Mononuclear cell (primary cell): ENCODE data around the gene CERS6. TPM values are rescaled to one million over a fixed set of nuclear protein-coding genes. Genes with fewer than 3 reads are reported as not detected.

Source experiments
- H3K27me3 ChIP-seq: 2 replicates; pipeline ENCODE4 v1.6.0; 2011; ENCODE audit warnings: low read length, control low read depth; ENCODE audit not compliant: insufficient read depth
- H3K4me1 ChIP-seq: 2 replicates; pipeline ENCODE4 v1.5.1; 2011; ENCODE audit warnings: mild to moderate bottlenecking, low read length, control low read depth; ENCODE audit not compliant: insufficient read depth
- H3K4me3 ChIP-seq: 2 replicates; pipeline ENCODE4 v1.5.1; 2011; ENCODE audit warnings: mild to moderate bottlenecking, low read length, moderate library complexity
- H3K9me3 ChIP-seq: 2 replicates; pipeline ENCODE4 v1.5.1; 2011; ENCODE audit warnings: low read depth, mild to moderate bottlenecking, control low read depth, low read length
- total RNA-seq: library from RNA; depleted of rRNA; stranded (reverse); fragments of >200 nt; gene quantifications from one replicate; pipeline ENCODE4 v1.2.3, GENCODE V29; 2012

The CERS6 gene
- total RNA-seq, 1 donor: 28.2 TPM

GRCh38 chr2:168726375-168726774 lies 270.3 kb downstream of the CERS6 start:
- no peaks in the 10 kb centered on the region for H3K4me1 ChIP-seq
- H3K27me3 ChIP-seq: no peaks in the 10 kb centered on the region
- no peak overlapping the region for H3K4me3 ChIP-seq

GRCh38 chr2:168727904-168728470 lies 271.9 kb downstream of the CERS6 start:
- H3K4me3 ChIP-seq: no peak overlapping the region
- no peaks in the 10 kb centered on the region for H3K9me3 ChIP-seq

More at GRCh38 chr2:168726375-168726774, 270.3 kb downstream of the CERS6 start:
- H3K9me3 ChIP-seq: no peaks in the 10 kb centered on the region

GRCh38 chr2:168729455-168729854 lies 273.4 kb downstream of the CERS6 start:
- Histone ChIP-seq H3K27me3 (no peaks in the 10 kb centered on the region), H3K9me3 (no peaks in the 10 kb centered on the region), H3K4me1 (no peaks in the 10 kb centered on the region), H3K4me3 (no peak overlapping the region)

More at GRCh38 chr2:168727904-168728470, 271.9 kb downstream of the CERS6 start:
- no peaks in the 10 kb centered on the region for H3K27me3 ChIP-seq
- H3K4me1 ChIP-seq: no peaks in the 10 kb centered on the region

GRCh38 chr2:168730344-168730743 lies 274.3 kb downstream of the CERS6 start:
- H3K4me3 ChIP-seq: no peak overlapping the region
- H3K27me3 ChIP-seq: no peaks in the 10 kb centered on the region
- no peaks in the 10 kb centered on the region for H3K4me1 ChIP-seq
- no peaks in the 10 kb centered on the region for H3K9me3 ChIP-seq

GRCh38 chr2:168731002-168731401 lies 274.9 kb downstream of the CERS6 start:
- no peaks in the 10 kb centered on the region for H3K9me3 ChIP-seq
- H3K27me3 ChIP-seq: no peaks in the 10 kb centered on the region
- H3K4me3 ChIP-seq: no peak overlapping the region
- no peaks in the 10 kb centered on the region for H3K4me1 ChIP-seq

GRCh38 chr2:168731616-168732015 lies 275.5 kb downstream of the CERS6 start:
- Histone ChIP-seq H3K27me3 (no peaks in the 10 kb centered on the region), H3K4me3 (no peak overlapping the region), H3K9me3 (no peaks in the 10 kb centered on the region), H3K4me1 (no peaks in the 10 kb centered on the region)

GRCh38 chr2:168732100-168732499 lies 276.0 kb downstream of the CERS6 start:
- no peaks in the 10 kb centered on the region for H3K27me3 ChIP-seq
- H3K4me3 ChIP-seq: no peak overlapping the region

GRCh38 chr2:168732506-168732905 lies 276.4 kb downstream of the CERS6 start:
- no peak overlapping the region for H3K4me3 ChIP-seq
- H3K4me1 ChIP-seq: no peaks in the 10 kb centered on the region
- no peaks in the 10 kb centered on the region for H3K27me3 ChIP-seq
- H3K9me3 ChIP-seq: no peaks in the 10 kb centered on the region

More at GRCh38 chr2:168732100-168732499, 276.0 kb downstream of the CERS6 start:
- no peaks in the 10 kb centered on the region for H3K9me3 ChIP-seq
- no peaks in the 10 kb centered on the region for H3K4me1 ChIP-seq

GRCh38 chr2:168734199-168734760 lies 278.2 kb downstream of the CERS6 start:
- H3K4me1 ChIP-seq: no peaks in the 10 kb centered on the region
- no peaks in the 10 kb centered on the region for H3K27me3 ChIP-seq
- no peak overlapping the region for H3K4me3 ChIP-seq
- H3K9me3 ChIP-seq: no peaks in the 10 kb centered on the region

GRCh38 chr2:168736649-168737445 lies 280.8 kb downstream of the CERS6 start:
- H3K9me3 ChIP-seq: no peaks in the 10 kb centered on the region
- no peaks in the 10 kb centered on the region for H3K27me3 ChIP-seq
- no peaks in the 10 kb centered on the region for H3K4me1 ChIP-seq
- H3K4me3 ChIP-seq: no peak overlapping the region

GRCh38 chr2:168738062-168738461 lies 282.0 kb downstream of the CERS6 start:
- no peak overlapping the region for H3K4me3 ChIP-seq
- no peaks in the 10 kb centered on the region for H3K9me3 ChIP-seq
- H3K4me1 ChIP-seq: no peaks in the 10 kb centered on the region
- H3K27me3 ChIP-seq: no peaks in the 10 kb centered on the region

GRCh38 chr2:168740360-168740759 lies 284.3 kb downstream of the CERS6 start:
- no peak overlapping the region for H3K4me3 ChIP-seq
- no peaks in the 10 kb centered on the region for H3K9me3 ChIP-seq
- H3K4me1 ChIP-seq: no peaks in the 10 kb centered on the region
- no peaks in the 10 kb centered on the region for H3K27me3 ChIP-seq

GRCh38 chr2:168740788-168741187 lies 284.7 kb downstream of the CERS6 start:
- Histone ChIP-seq H3K27me3 (no peaks in the 10 kb centered on the region), H3K4me1 (no peaks in the 10 kb centered on the region), H3K4me3 (no peak overlapping the region), H3K9me3 (no peaks in the 10 kb centered on the region)

GRCh38 chr2:168742258-168742932 lies 286.3 kb downstream of the CERS6 start:
- no peaks in the 10 kb centered on the region for H3K27me3 ChIP-seq
- no peaks in the 10 kb centered on the region for H3K9me3 ChIP-seq
- no peaks in the 10 kb centered on the region for H3K4me1 ChIP-seq
- H3K4me3 ChIP-seq: no peak overlapping the region

- Histone ChIP-seq H3K4me1 (peaks cover 7% of the 10 kb centered on the region), H3K27me3 (no peaks in the 10 kb centered on the region), H3K9me3 (no peaks in the 10 kb centered on the region), H3K4me3 (no peak overlapping the region)
Measured at GRCh38 chr2:168744844-168745243, 288.8 kb downstream of the CERS6 start.
